ENCODE data around the gene SOHLH1.

SOHLH1 gene

GRCh38 chr9:135714242-135715055 lies 15.2 kb upstream of the SOHLH1 start:
- CTCF ChIA-PET, result interaction anchor here (0.9 to 1.2 kb wide), 4 partner anchors 10 to 111 kb away, joined by 3 to 6 read pairs (median 3); no protein-coding TSS in a partner anchor
- no peak for TF ChIP-seq ZNF473 (tag by site-specific recombination; IDR thresholded peaks at IDR 0.05)
- peak; percentile 36 for TF ChIP-seq ZBTB26 (tag by site-specific recombination; optimal IDR thresholded peaks at IDR 0.05)
- TF ChIP-seq MZF1 (tag by site-specific recombination; IDR thresholded peaks at IDR 0.05; ENCODE audit: borderline replicate concordance), result no peak
- no peak for TF ChIP-seq ZFHX2 (tag by site-specific recombination; conservative IDR thresholded peaks at IDR 0.05)
- no peak for TF ChIP-seq ZNF19 (tag by site-specific recombination; IDR thresholded peaks at IDR 0.05; ENCODE audit: low read depth)
- TF ChIP-seq REST (tag by site-specific recombination; IDR thresholded peaks at IDR 0.05), result peak; percentile 80
- no peak for TF ChIP-seq ZNF707 (tag by site-specific recombination; IDR thresholded peaks at IDR 0.05)
- Histone ChIP-seq H3K4me1 (ENCODE audit: control insufficient read depth, insufficient read depth, low read length) (no peaks in the 10 kb centered on the region), H3K9me3 (ENCODE audit: control insufficient read depth, insufficient read depth, low read depth, low read length) (no peaks in the 10 kb centered on the region), H3K4me3 (ENCODE audit: low read depth, low read length) (peak overlapping the region; percentile 10; the same call in 1 of the 2 replicates), H3K36me3 (ENCODE audit: control insufficient read depth in 2 of 2, insufficient read depth in 1 of 2, low read length in 2 of 2) (no peaks in the 10 kb centered on the region), H3K27ac (ENCODE audit: extremely low read depth, low read depth, low read length) (no peak overlapping the region)
- POLR2A ChIA-PET, result no interaction called here

- Histone ChIP-seq H3K4me3 (ENCODE audit: low read depth, low read length) (no peak overlapping the region), H3K4me1 (ENCODE audit: control insufficient read depth, insufficient read depth, low read length) (no peaks in the 10 kb centered on the region), H3K27ac (ENCODE audit: extremely low read depth, low read depth, low read length) (no peak overlapping the region), H3K36me3 (ENCODE audit: control insufficient read depth in 2 of 2, insufficient read depth in 1 of 2, low read length in 2 of 2) (no peaks in the 10 kb centered on the region), H3K9me3 (ENCODE audit: control insufficient read depth, insufficient read depth, low read depth, low read length) (no peaks in the 10 kb centered on the region)
- TF ChIP-seq ZIC2 (tag by site-specific recombination; IDR thresholded peaks at IDR 0.05), result peak; percentile 45
- TF ChIP-seq ZNF549 (tag by site-specific recombination; IDR thresholded peaks at IDR 0.05), result no peak
- POLR2A ChIA-PET, result no interaction called here
- CTCF ChIA-PET, result interaction anchor here (0.8 to 1.0 kb wide), 3 partner anchors 8 to 12 kb away, joined by 3 to 6 read pairs (median 3); partner anchors contain the start of gene KCNT1
These were observed 13.5 kb upstream of the SOHLH1 start for GRCh38 chr9:135712613-135713295.

- ChIA-PET CTCF (interaction anchor here (0.7 to 1.2 kb wide), 3 partner anchors 9 to 25 kb away, joined by 3 to 4 read pairs (median 3); no protein-coding TSS in a partner anchor), POLR2A (no interaction called here)
- TF ChIP-seq GLIS1 (tag by site-specific recombination; IDR thresholded peaks at IDR 0.05) (no peak), ZIC2 (tag by site-specific recombination; IDR thresholded peaks at IDR 0.05) (peak; percentile 86), ZNF26 (tag by site-specific recombination; IDR thresholded peaks at IDR 0.05) (no peak)
- H3K36me3 ChIP-seq (ENCODE audit: control insufficient read depth in 2 of 2, insufficient read depth in 1 of 2, low read length in 2 of 2), result no peaks in the 10 kb centered on the region
- no peaks in the 10 kb centered on the region for H3K9me3 ChIP-seq (ENCODE audit: control insufficient read depth, insufficient read depth, low read depth, low read length)
- H3K27ac ChIP-seq (ENCODE audit: extremely low read depth, low read depth, low read length), result no peak overlapping the region
- H3K4me3 ChIP-seq (ENCODE audit: low read depth, low read length), result no peak overlapping the region
- H3K4me1 ChIP-seq (ENCODE audit: control insufficient read depth, insufficient read depth, low read length), result no peaks in the 10 kb centered on the region
These were observed 12.6 kb upstream of the SOHLH1 start for GRCh38 chr9:135711881-135712280.
